HepG2 (cell line): Measurements from ENCODE around the gene ABCG5. TPM values are rescaled to one million over a fixed set of nuclear protein-coding genes. Genes with fewer than 3 reads are reported as not detected.

Source experiments
- CBX1 ChIP-seq: IDR thresholded peaks from one replicate; pipeline ENCODE4 v1.6.1; 2016; ENCODE audit warnings: antibody characterized with exemption, low read depth
- CHD4 ChIP-seq: fragments of 200-600 bp; sonication (generic); IDR thresholded peaks from 2 replicates; pipeline ENCODE4 v1.7.0; 2017; ENCODE audit warnings: mild to moderate bottlenecking, low read length, borderline replicate concordance
- FIP1L1 ChIP-seq: fragments of 200-400 bp; formaldehyde crosslinking; IDR thresholded peaks from 2 replicates; pipeline ENCODE4 v1.6.1; 2018; ENCODE audit warnings: low read depth, mild to moderate bottlenecking, low read length, moderate library complexity, borderline replicate concordance; ENCODE audit not compliant: insufficient read depth
- HIVEP1 ChIP-seq: sonication (generic); formaldehyde crosslinking; IDR thresholded peaks from 2 replicates; pipeline ENCODE4 v1.4.0; 2020; ENCODE audit warnings: mild to moderate bottlenecking, missing genetic modification reagents
- KMT2B ChIP-seq: IDR thresholded peaks from 2 replicates; pipeline ENCODE4 v1.6.1; 2016; ENCODE audit warnings: missing genetic modification reagents, missing compliant biosample characterization
- MLLT10 ChIP-seq: sonication (generic); formaldehyde crosslinking; IDR thresholded peaks from 2 replicates; pipeline ENCODE4 v1.4.0; 2020; ENCODE audit warnings: missing genetic modification reagents
- MZF1 ChIP-seq: sonication (generic); formaldehyde crosslinking; IDR thresholded peaks from 2 replicates; pipeline ENCODE4 v1.8.1; 2023; ENCODE audit warnings: mild to moderate bottlenecking, missing genetic modification reagents, borderline replicate concordance
- TOPORS ChIP-seq: sonication (generic); formaldehyde crosslinking; IDR thresholded peaks from 2 replicates; pipeline ENCODE4 v1.8.0; 2023; ENCODE audit warnings: mild to moderate bottlenecking, missing genetic modification reagents
- ZFP82 ChIP-seq: sonication (generic); formaldehyde crosslinking; IDR thresholded peaks from 2 replicates; pipeline ENCODE4 v1.5.1; 2020; ENCODE audit warnings: mild to moderate bottlenecking, missing genetic modification reagents, borderline replicate concordance
- ZNF207 ChIP-seq: fragments of 450-650 bp; IDR thresholded peaks from 2 replicates; pipeline ENCODE4 v1.6.1; 2016; ENCODE audit warnings: antibody characterized with exemption, borderline replicate concordance
- ZNF24 ChIP-seq: fragments of 450-650 bp; IDR thresholded peaks from 2 replicates; pipeline ENCODE4 v1.6.1; 2017; ENCODE audit warnings: antibody characterized with exemption, mild to moderate bottlenecking
- ZNF264 ChIP-seq: sonication (generic); formaldehyde crosslinking; IDR thresholded peaks from 2 replicates; pipeline ENCODE4 v1.4.0; 2020; ENCODE audit warnings: missing genetic modification reagents
- ZNF546 ChIP-seq: sonication (generic); formaldehyde crosslinking; conservative IDR thresholded peaks from 2 replicates; pipeline ENCODE4 v1.8.1; 2023; ENCODE audit warnings: mild to moderate bottlenecking, missing genetic modification reagents
- ZNF644 ChIP-seq: IDR thresholded peaks from 2 replicates; pipeline ENCODE4 v1.6.1; 2016; ENCODE audit warnings: low read depth
- ZNF761 ChIP-seq: sonication (generic); formaldehyde crosslinking; conservative IDR thresholded peaks from 2 replicates; pipeline ENCODE4 v1.4.0; 2020; ENCODE audit warnings: mild to moderate bottlenecking, missing genetic modification reagents
- polyA plus RNA-seq, 8 experiments: library from polyadenylated mRNA; depleted of rRNA in 3 of 8; stranded (reverse) in 7 of 8; unstranded in 1 of 8; fragments of >200 nt; fragmentation: Illumina TruSeq in 4 of 8; extraction: Trizol in 4 of 8; gene quantifications; 2 replicates each; pipeline versions ENCODE4 v1.2.1 to v1.2.3, GENCODE V29; 2011 to 2016; ENCODE audit warnings: low read depth in 4 of 8, missing spikeins in 1 of 8, mixed read lengths in 1 of 8; ENCODE audit not compliant: insufficient read depth in 1 of 8
- total RNA-seq, 5 experiments: library from RNA; depleted of rRNA; stranded (reverse); fragments of >200 nt; fragmentation: Illumina TruSeq; extraction: Trizol; gene quantifications; 2 replicates each; pipeline ENCODE4 v1.2.3, GENCODE V29; 2016; ENCODE audit warnings: low read depth in 1 of 5
- TF ChIP-seq, protein P1 (sequence below): IDR thresholded peaks from 2 replicates; pipeline ENCODE4 v1.6.1; 2016; ENCODE audit warnings: missing compliant biosample characterization, missing genetic modification reagents, borderline replicate concordance
- TF ChIP-seq, protein P2 (sequence below), 2 experiments: IDR thresholded peaks; 2 replicates each; pipeline ENCODE4 v1.6.1; 2011 to 2012; ENCODE audit warnings: low read length in 2 of 2, borderline replicate concordance in 1 of 2, low read depth in 1 of 2, mild to moderate bottlenecking in 1 of 2, moderate library complexity in 1 of 2
- TF ChIP-seq, protein P3 (sequence below): conservative IDR thresholded peaks from 2 replicates; pipeline ENCODE4 v1.6.1; 2018; ENCODE audit warnings: missing genetic modification reagents
- TF ChIP-seq, protein P4 (sequence below): IDR thresholded peaks from 2 replicates; pipeline ENCODE4 v1.6.1; 2016; ENCODE audit warnings: mild to moderate bottlenecking
- TF ChIP-seq, protein P5 (sequence below): sonication (generic); formaldehyde crosslinking; IDR thresholded peaks from 2 replicates; pipeline ENCODE4 v1.5.0; 2020; ENCODE audit warnings: mild to moderate bottlenecking, missing genetic modification reagents

Gene ABCG5
- total and polyA plus RNA-seq, 2 of the 13 experiments (the other 11 are each of a cell fraction or from before 2014, with no cell fraction given): 15.1 to 39.0 TPM

DNA sequence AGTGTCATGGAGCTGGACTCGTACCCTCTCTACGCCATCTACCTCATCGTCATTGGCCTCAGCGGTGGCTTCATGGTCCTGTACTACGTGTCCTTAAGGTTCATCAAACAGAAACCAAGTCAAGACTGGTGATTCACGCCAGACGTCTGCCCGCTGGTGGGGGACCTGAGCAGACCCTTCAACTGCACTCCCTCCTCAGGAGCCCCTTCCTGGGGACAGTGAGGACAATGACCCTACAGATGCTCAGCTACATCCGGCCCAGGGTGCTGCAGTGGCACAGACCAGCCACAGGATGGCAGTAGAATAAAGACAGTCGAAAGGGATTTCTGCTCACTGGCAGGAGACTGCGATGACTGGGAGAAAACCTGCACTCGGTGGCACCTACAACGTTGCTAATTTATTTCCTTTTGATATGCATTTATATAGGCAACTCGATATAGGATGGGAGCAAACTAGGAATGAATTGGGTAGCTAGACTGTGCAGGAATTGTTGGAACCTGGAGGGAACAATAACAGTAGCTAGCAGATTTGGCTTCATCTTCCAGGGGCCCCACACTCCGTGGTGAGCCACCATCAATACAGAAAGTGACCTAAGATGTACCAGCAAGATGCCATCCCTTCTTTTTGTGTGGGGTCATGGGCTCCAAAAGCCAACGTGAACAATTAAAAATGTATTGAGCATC, 39.3 kb upstream of the ABCG5 start (continued):
- TF ChIP-seq, protein P1, sequence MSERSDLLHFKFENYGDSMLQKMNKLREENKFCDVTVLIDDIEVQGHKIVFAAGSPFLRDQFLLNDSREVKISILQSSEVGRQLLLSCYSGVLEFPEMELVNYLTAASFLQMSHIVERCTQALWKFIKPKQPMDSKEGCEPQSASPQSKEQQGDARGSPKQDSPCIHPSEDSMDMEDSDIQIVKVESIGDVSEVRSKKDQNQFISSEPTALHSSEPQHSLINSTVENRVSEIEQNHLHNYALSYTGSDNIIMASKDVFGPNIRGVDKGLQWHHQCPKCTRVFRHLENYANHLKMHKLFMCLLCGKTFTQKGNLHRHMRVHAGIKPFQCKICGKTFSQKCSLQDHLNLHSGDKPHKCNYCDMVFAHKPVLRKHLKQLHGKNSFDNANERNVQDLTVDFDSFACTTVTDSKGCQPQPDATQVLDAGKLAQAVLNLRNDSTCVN (CRISPR knock-in tag): no peak
- no peak for TF ChIP-seq ZNF761 (CRISPR knock-in tag)
- TF ChIP-seq, protein P2, sequence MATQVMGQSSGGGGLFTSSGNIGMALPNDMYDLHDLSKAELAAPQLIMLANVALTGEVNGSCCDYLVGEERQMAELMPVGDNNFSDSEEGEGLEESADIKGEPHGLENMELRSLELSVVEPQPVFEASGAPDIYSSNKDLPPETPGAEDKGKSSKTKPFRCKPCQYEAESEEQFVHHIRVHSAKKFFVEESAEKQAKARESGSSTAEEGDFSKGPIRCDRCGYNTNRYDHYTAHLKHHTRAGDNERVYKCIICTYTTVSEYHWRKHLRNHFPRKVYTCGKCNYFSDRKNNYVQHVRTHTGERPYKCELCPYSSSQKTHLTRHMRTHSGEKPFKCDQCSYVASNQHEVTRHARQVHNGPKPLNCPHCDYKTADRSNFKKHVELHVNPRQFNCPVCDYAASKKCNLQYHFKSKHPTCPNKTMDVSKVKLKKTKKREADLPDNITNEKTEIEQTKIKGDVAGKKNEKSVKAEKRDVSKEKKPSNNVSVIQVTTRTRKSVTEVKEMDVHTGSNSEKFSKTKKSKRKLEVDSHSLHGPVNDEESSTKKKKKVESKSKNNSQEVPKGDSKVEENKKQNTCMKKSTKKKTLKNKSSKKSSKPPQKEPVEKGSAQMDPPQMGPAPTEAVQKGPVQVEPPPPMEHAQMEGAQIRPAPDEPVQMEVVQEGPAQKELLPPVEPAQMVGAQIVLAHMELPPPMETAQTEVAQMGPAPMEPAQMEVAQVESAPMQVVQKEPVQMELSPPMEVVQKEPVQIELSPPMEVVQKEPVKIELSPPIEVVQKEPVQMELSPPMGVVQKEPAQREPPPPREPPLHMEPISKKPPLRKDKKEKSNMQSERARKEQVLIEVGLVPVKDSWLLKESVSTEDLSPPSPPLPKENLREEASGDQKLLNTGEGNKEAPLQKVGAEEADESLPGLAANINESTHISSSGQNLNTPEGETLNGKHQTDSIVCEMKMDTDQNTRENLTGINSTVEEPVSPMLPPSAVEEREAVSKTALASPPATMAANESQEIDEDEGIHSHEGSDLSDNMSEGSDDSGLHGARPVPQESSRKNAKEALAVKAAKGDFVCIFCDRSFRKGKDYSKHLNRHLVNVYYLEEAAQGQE (IDR thresholded peaks at IDR 0.05; ENCODE audit: borderline replicate concordance in 1 of 2, low read depth in 1 of 2, low read length in 2 of 2): no peak
- TF ChIP-seq, protein P3, sequence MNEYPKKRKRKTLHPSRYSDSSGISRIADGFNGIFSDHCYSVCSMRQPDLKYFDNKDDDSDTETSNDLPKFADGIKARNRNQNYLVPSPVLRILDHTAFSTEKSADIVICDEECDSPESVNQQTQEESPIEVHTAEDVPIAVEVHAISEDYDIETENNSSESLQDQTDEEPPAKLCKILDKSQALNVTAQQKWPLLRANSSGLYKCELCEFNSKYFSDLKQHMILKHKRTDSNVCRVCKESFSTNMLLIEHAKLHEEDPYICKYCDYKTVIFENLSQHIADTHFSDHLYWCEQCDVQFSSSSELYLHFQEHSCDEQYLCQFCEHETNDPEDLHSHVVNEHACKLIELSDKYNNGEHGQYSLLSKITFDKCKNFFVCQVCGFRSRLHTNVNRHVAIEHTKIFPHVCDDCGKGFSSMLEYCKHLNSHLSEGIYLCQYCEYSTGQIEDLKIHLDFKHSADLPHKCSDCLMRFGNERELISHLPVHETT (CRISPR knock-in tag): no peak
- no peak for TF ChIP-seq ZNF546
- TF ChIP-seq ZNF644: no peak
- 0 out of 2 replicates have a peak, but pooled peaks have one; percentile 43 for TF ChIP-seq HIVEP1 (CRISPR knock-in tag)
- TF ChIP-seq CHD4: no peak
- TF ChIP-seq, protein P4, sequence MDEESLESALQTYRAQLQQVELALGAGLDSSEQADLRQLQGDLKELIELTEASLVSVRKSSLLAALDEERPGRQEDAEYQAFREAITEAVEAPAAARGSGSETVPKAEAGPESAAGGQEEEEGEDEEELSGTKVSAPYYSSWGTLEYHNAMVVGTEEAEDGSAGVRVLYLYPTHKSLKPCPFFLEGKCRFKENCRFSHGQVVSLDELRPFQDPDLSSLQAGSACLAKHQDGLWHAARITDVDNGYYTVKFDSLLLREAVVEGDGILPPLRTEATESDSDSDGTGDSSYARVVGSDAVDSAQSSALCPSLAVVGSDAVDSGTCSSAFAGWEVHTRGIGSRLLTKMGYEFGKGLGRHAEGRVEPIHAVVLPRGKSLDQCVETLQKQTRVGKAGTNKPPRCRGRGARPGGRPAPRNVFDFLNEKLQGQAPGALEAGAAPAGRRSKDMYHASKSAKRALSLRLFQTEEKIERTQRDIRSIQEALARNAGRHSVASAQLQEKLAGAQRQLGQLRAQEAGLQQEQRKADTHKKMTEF (CRISPR knock-in tag): 0 out of 2 replicates have a peak, but pooled peaks have one; percentile 28
- TF ChIP-seq CBX1: no peak
- no peak for TF ChIP-seq FIP1L1
- TF ChIP-seq ZNF264 (CRISPR knock-in tag): no peak
- TF ChIP-seq ZNF24: no peak
- no peak for TF ChIP-seq ZNF207
- no peak for TF ChIP-seq MLLT10 (CRISPR knock-in tag)
- no peak for TF ChIP-seq TOPORS (CRISPR knock-in tag)
- TF ChIP-seq, protein P5, sequence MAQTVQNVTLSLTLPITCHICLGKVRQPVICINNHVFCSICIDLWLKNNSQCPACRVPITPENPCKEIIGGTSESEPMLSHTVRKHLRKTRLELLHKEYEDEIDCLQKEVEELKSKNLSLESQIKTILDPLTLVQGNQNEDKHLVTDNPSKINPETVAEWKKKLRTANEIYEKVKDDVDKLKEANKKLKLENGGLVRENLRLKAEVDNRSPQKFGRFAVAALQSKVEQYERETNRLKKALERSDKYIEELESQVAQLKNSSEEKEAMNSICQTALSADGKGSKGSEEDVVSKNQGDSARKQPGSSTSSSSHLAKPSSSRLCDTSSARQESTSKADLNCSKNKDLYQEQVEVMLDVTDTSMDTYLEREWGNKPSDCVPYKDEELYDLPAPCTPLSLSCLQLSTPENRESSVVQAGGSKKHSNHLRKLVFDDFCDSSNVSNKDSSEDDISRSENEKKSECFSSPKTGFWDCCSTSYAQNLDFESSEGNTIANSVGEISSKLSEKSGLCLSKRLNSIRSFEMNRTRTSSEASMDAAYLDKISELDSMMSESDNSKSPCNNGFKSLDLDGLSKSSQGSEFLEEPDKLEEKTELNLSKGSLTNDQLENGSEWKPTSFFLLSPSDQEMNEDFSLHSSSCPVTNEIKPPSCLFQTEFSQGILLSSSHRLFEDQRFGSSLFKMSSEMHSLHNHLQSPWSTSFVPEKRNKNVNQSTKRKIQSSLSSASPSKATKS (CRISPR knock-in tag): no peak
- no peak for TF ChIP-seq KMT2B
- no peak for TF ChIP-seq MZF1 (CRISPR knock-in tag)
- TF ChIP-seq ZFP82 (CRISPR knock-in tag): no peak
